Activated CD4-positive, alpha-beta T cell treated with anti-CD3 and anti-CD28 coated beads, Interleukin-2, amount 50 U/mL, for 16 hours (primary cell): ENCODE measurements around the gene MYO1A.
"Not testable (repeated sequence)": the region's sequence is repeated elsewhere in the genome, so short reads cannot be mapped to it uniquely, and the experiment has no call there.

ENCODE experiments used
- DNase-seq: peaks from one replicate; pipeline ENCODE4 v3.0.0-alpha.2; 2020

Gene MYO1A

GRCh38 chr12:57046947-57047890 lies 2.7 kb downstream of the MYO1A start:
- peak; percentile 77 for DNase-seq

GRCh38 chr12:57046086-57046791 lies 3.7 kb downstream of the MYO1A start:
- DNase-seq: no peak

DNA sequence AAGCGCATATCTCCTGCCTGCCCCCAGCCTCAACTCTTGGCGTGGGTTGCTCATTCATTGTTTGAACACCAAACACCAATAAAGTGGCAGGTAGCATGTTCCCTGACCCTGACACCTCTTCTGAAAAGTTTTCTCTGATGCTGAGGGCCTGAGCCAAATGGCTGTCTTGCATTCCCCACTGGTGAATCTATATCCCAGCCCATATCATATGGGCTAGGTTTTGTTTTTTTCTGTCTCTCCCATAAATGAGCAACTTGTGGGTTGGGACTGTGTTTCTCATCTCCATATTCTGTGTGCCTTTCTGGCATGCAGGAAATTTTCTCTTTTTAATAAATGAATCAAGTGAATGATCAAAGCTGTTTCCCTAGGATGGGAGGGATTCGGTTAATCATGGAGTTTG lies 5.0 kb downstream of the MYO1A start:
- DNase-seq: no peak

DNA sequence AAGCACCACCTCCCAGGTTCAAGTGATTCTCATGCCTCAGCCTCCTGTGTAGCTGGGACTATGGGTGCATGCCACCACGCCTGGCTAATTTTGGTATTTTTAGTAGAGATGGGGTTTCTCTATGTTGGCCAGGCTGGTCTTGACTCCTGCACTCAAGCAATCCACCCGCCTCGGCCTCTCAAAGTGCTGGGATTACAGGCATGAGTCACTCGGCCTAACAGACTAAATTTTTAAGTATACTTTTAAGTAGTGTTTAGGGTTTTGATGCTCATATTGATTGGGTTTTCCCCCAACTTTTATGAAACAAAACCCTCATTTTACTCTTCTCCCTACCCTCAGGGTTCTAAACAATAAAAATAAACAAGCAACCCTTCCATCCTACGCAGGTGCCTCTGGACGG lies 5.5 kb downstream of the MYO1A start:
- no peak for DNase-seq

GRCh38 chr12:57042695-57043094 lies 7.2 kb downstream of the MYO1A start:
- no peak for DNase-seq

DNA sequence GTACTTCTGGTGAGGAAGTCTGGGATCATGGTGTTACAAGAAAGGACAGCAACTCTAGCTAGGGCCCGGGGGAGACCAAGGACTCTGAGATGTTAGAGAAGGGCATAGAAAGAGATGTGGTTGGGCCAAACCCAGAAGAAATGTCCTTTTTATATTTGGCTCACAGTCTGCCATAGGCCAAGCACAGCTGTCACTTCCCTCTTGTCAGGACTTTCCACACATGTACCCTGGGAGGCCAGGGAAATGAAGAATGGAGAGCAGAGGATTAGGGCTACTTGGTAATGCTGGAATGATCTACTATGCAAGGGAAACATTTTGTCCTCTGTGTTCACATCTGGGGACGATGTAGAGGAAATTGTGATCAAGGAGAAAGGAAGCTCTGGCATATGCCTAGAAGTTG lies 9.2 kb downstream of the MYO1A start:
- no peak for DNase-seq

- DNase-seq: no peak
Observed at GRCh38 chr12:57040211-57040610, 9.7 kb downstream of the MYO1A start.

GRCh38 chr12:57039016-57039798 lies 10.7 kb downstream of the MYO1A start:
- no peak for DNase-seq

- DNase-seq: no peak
Observed at GRCh38 chr12:57037264-57037663, 12.7 kb downstream of the MYO1A start.

DNA sequence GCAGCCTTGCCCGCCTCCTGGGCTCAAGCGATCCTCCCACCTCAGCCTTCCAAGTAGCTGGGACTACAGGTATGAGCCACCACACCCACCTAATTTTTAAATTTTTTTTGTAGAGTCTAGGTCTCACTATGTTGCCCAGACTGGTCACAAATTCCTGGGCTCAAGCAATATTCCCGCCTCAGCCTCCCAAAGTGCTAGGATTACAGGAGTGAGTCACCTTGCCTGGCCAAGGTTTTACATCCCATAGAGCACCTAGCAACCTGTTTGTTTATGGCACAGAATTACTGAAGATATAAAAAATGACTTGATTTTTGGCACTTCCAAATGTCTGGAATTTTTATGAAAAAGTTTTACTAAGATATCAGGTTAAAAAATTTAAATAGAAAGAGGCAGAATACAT lies 16.5 kb downstream of the MYO1A start:
- no peak for DNase-seq

- DNase-seq: no peak
Observed at GRCh38 chr12:57031789-57032188, 18.1 kb downstream of the MYO1A start.

GRCh38 chr12:57031138-57031725 lies 18.7 kb downstream of the MYO1A start:
- no peak for DNase-seq

DNA sequence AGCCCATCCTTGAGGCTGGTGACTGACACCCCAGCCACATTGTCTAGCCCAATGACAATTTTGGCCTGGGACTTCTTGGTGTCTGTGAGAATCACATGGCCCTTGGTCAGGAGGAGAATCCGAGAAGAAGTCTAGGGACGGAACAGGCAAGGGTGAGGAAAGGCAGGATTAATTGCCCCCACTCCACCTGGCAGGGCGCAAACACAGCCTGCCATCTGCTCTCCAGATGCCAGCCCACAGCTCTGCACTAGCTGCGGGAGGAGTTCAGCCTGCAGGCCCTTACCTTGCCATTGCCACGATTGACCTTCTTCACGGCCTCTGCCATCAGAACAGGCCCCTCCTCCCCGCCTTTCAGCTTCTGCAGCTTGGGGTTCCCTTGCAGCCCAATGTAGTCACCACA lies 20.5 kb downstream of the MYO1A start:
- DNase-seq: no peak

GRCh38 chr12:57027805-57028153 lies 22.1 kb downstream of the MYO1A start:
- no peak for DNase-seq

DNA sequence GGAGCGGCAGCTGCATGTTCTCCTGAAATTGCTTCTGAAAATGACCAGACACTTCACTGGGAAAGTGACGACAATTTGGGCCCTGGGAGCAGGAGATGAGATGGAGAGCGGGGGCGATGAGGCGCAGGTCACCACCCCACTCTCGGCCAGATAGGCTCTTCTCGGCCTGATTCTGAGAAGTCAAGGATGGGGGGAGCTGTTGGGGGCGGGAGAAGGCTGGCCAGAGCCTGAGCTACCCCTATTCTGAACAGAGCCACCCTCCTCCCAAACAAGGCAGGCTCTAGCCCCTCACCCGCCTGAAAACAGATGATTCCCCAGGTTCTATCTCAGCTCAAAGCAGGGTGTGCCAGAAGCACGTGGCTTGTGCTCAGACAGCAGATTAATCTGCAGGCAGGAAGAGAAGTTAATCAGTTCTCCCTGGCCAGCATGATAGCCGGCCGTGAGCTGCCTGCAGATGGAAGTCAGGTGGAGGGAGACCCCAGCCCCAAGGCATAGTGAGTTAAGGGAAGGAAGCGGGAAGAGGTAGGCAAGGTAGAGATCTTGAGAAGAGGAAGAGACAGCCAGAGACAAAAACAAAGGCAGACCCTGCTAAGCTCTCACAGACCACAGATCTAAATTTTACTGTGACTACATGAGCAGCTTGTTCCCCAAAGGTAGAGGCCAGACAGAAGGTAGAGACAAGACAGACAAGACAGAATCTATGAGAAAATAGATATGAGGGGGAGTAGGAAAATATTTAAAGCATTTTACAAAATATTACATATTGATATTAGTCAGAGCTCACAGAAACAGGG lies 22.7 kb downstream of the MYO1A start:
- DNase-seq: no peak

- no peak for DNase-seq
Observed at GRCh38 chr12:57025196-57025595, 24.7 kb downstream of the MYO1A start.

GRCh38 chr12:57022324-57022723 lies 27.6 kb downstream of the MYO1A start:
- DNase-seq: not testable (repeated sequence)

- DNase-seq: no peak
Observed at GRCh38 chr12:57019983-57020719, 29.8 kb downstream of the MYO1A start.

- DNase-seq: no peak
Observed at GRCh38 chr12:57018906-57019305, 31.0 kb downstream of the MYO1A start.

- not testable (repeated sequence) for DNase-seq
Observed at GRCh38 chr12:57018353-57018752, 31.6 kb downstream of the MYO1A start.

- no peak for DNase-seq
Observed at GRCh38 chr12:57016348-57016747, 33.6 kb downstream of the MYO1A start, which contains the start of gene TAC3. Gene TAC3, minus strand, starts transcription at chr12:57016529. Its CDS starts 732 bp downstream, at chr12:57015797.
